ENCODE measurements around the gene TMCC1.

The TMCC1 gene

GRCh38 chr3:129598484-129598883 is 295.0 kb downstream of the TMCC1 start:
- in situ Hi-C loops (cut with MboI; ENCODE audit: low sequenced_read_pairs), result no loop called here
- H3K4me1 ChIP-seq, result peaks cover 7% of the 10 kb centered on the region

GRCh38 chr3:129598000-129598381 is 295.5 kb downstream of the TMCC1 start:
- in situ Hi-C loops (cut with MboI; ENCODE audit: low sequenced_read_pairs), result no loop called here
- Histone ChIP-seq H3K4me3 (no peak overlapping the region), H3K9me3 (no peaks in the 10 kb centered on the region), H3K4me1 (peaks cover 4% of the 10 kb centered on the region), H3K36me3 (replicated peaks) (no peaks in the 10 kb centered on the region), H3K27me3 (ENCODE audit: low read depth) (no peaks in the 10 kb centered on the region)
- no peak for DNase-seq (ENCODE audit: low spot score in 2 of 2)

More at GRCh38 chr3:129598484-129598883, 295.0 kb downstream of the TMCC1 start:
- Histone ChIP-seq H3K4me3 (no peak overlapping the region), H3K27me3 (ENCODE audit: low read depth) (no peaks in the 10 kb centered on the region), H3K9me3 (no peaks in the 10 kb centered on the region), H3K36me3 (replicated peaks) (no peaks in the 10 kb centered on the region)
- no peak for DNase-seq (ENCODE audit: low spot score in 2 of 2)
